Natural killer cell (primary cell): ENCODE data around the gene RNF4. TPM values are rescaled to one million over a fixed set of nuclear protein-coding genes. Genes with fewer than 3 reads are reported as not detected.

Source experiments
- ATAC-seq, 3 donors: fragments of 150-1000 bp in 2 of 3; fragments of 200-7000 bp in 1 of 3; cut with Tn5 transposase; 1 replicate in 1 of 3; 2 replicates in 2 of 3; pipeline ENCODE4 v1.10.0; 2021; ENCODE audit warnings: mild to moderate bottlenecking in 2 of 3, moderate library complexity in 2 of 3
- DNase-seq, 2 donors: peaks; one replicate each; pipeline versions ENCODE4 v3.0.0 to v3.0.0-alpha.2; 2013 to 2021; ENCODE audit warnings: mixed read lengths in 1 of 2
- H3K27ac ChIP-seq: one replicate; pipeline ENCODE4 v1.5.1; 2013; ENCODE audit warnings: mild to moderate bottlenecking, low read length
- H3K27me3 ChIP-seq: one replicate; pipeline ENCODE4 v1.6.1; 2013; ENCODE audit warnings: low read length; ENCODE audit not compliant: control insufficient read depth, insufficient read depth
- H3K36me3 ChIP-seq: one replicate; pipeline ENCODE4 v1.6.1; 2013; ENCODE audit warnings: low read length; ENCODE audit not compliant: control insufficient read depth, insufficient read depth
- H3K4me1 ChIP-seq: one replicate; pipeline ENCODE4 v1.6.1; 2013; ENCODE audit warnings: low read length; ENCODE audit not compliant: control insufficient read depth, insufficient read depth
- H3K4me3 ChIP-seq: one replicate; pipeline ENCODE4 v1.5.1; 2013; ENCODE audit warnings: low read length
- H3K9me3 ChIP-seq: one replicate; pipeline ENCODE4 v1.6.1; 2013; ENCODE audit warnings: low read length; ENCODE audit not compliant: control insufficient read depth, insufficient read depth
- H3K27ac Mint-ChIP-seq, 2 donors: one replicate each; pipeline ENCODE4 v1.8.0; 2022; ENCODE audit warnings: mild to moderate bottlenecking in 2 of 2, mixed read lengths in 2 of 2, moderate library complexity in 1 of 2
- H3K27me3 Mint-ChIP-seq, 2 donors: one replicate each; pipeline ENCODE4 v1.8.0; 2022; ENCODE audit warnings: low read depth in 2 of 2, mixed read lengths in 2 of 2
- H3K36me3 Mint-ChIP-seq: one replicate; pipeline ENCODE4 v1.8.0; 2022; ENCODE audit warnings: mixed read lengths
- H3K4me1 Mint-ChIP-seq, 2 donors: one replicate each; pipeline ENCODE4 v1.8.0; 2022; ENCODE audit warnings: mixed read lengths in 2 of 2
- H3K4me3 Mint-ChIP-seq: one replicate; pipeline ENCODE4 v1.8.0; 2022; ENCODE audit warnings: mild to moderate bottlenecking, moderate library complexity, mixed read lengths
- H3K9me3 Mint-ChIP-seq, 2 donors: one replicate each; pipeline ENCODE4 v1.8.0; 2022; ENCODE audit warnings: mixed read lengths in 2 of 2
- CTCF ChIP-seq: fragments of 200-600 bp; IDR thresholded peaks from one replicate; pipeline ENCODE4 v1.8.0; 2022; ENCODE audit warnings: antibody characterized with exemption
- WGBS: methylation state at CpG from one replicate; pipeline ENCODE4 v1.1.7; 2013; ENCODE audit warnings: missing lambda C conversion rate; ENCODE audit not compliant: insufficient coverage; 5-methylcytosine and 5-hydroxymethylcytosine counted together
- intact Hi-C: fragments of 100-400 bp; cut with micrococcal nuclease; formaldehyde crosslinking; loops from one replicate; pipeline ENCODE4 v1.14.2; 2022
- total RNA-seq, 4 donors: library from RNA; stranded (reverse); fragments of 120-200 nt in 1 of 4; gene quantifications; one replicate each; pipeline versions ENCODE4 v1.2.3 to v1.2.4, GENCODE V29; 2013 to 2022

RNF4 gene
- total RNA-seq, 3 donors from 2014 or later (not counting 1 experiment from before 2014, with no cell fraction given): 103 to 130 (median 123) TPM

- H3K4me1 ChIP-seq: no peaks in the 10 kb centered on the region
- no peak for ATAC-seq
- Mint-ChIP-seq H3K9me3 (no peaks in the 10 kb centered on the region), H3K4me3 (no peak overlapping the region), H3K36me3 (no peaks in the 10 kb centered on the region), H3K27ac (no peak overlapping the region), H3K4me1 (peaks cover 0 to 4% of the 10 kb centered on the region in 2 donors), H3K27me3 (peaks cover 6 to 9% of the 10 kb centered on the region in 2 donors)
- no peak for DNase-seq
- 86% methylated on average over 8 of the region's 8 CpGs for WGBS
- intact Hi-C loops: no loop called here
- H3K9me3 ChIP-seq: no peaks in the 10 kb centered on the region
- no peak for TF ChIP-seq CTCF
- peaks cover 2% of the 10 kb centered on the region for H3K27me3 ChIP-seq
- no peak overlapping the region for H3K27ac ChIP-seq
- no peaks in the 10 kb centered on the region for H3K36me3 ChIP-seq
- no peak overlapping the region for H3K4me3 ChIP-seq
These were observed 42.9 kb upstream of the RNF4 start for GRCh38 chr4:2426069-2426397.

DNA sequence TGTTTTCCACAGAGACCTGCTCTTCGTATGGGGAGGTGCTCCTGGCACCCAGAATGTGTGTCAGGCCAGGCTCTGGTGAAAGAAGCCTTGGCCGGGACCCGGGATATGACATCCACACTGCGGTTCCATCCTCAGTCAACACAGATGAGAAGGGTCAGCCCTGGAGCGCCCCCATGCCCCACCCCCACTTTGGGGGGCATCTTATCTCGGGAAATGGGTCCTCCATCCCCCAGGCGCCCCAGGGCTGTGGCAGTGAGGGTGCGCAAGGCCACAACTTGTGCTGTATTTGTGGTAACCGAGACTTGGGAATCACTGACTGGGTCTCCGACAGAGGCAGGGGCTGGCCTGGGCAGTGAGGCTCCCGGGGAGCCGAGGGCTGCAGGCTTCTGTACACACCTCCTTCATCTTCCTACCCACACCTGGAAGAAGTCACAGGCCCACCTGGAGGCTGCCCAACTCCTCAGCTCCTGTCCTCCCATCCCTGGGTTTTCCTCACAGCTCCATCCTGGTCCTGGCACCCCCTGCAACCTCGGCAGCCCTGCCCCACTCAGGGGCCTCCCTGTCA, 42.1 kb upstream of the RNF4 start:
- TF ChIP-seq CTCF: no peak
- Mint-ChIP-seq H3K9me3 (no peaks in the 10 kb centered on the region), H3K4me3 (no peak overlapping the region), H3K36me3 (no peaks in the 10 kb centered on the region), H3K4me1 (peaks cover 0 to 4% of the 10 kb centered on the region in 2 donors), H3K27me3 (peaks cover 5 to 8% of the 10 kb centered on the region in 2 donors), H3K27ac (no peak overlapping the region)
- DNase-seq (no peak), ATAC-seq (no peak)
- H3K9me3 ChIP-seq: no peaks in the 10 kb centered on the region
- H3K36me3 ChIP-seq: no peaks in the 10 kb centered on the region
- H3K27me3 ChIP-seq: peaks cover 2% of the 10 kb centered on the region
- H3K27ac ChIP-seq: no peak overlapping the region
- no peak overlapping the region for H3K4me3 ChIP-seq
- WGBS: 85% methylated on average over 13 of the region's 13 CpGs
- H3K4me1 ChIP-seq: no peaks in the 10 kb centered on the region
- intact Hi-C loops: no loop called here

DNA sequence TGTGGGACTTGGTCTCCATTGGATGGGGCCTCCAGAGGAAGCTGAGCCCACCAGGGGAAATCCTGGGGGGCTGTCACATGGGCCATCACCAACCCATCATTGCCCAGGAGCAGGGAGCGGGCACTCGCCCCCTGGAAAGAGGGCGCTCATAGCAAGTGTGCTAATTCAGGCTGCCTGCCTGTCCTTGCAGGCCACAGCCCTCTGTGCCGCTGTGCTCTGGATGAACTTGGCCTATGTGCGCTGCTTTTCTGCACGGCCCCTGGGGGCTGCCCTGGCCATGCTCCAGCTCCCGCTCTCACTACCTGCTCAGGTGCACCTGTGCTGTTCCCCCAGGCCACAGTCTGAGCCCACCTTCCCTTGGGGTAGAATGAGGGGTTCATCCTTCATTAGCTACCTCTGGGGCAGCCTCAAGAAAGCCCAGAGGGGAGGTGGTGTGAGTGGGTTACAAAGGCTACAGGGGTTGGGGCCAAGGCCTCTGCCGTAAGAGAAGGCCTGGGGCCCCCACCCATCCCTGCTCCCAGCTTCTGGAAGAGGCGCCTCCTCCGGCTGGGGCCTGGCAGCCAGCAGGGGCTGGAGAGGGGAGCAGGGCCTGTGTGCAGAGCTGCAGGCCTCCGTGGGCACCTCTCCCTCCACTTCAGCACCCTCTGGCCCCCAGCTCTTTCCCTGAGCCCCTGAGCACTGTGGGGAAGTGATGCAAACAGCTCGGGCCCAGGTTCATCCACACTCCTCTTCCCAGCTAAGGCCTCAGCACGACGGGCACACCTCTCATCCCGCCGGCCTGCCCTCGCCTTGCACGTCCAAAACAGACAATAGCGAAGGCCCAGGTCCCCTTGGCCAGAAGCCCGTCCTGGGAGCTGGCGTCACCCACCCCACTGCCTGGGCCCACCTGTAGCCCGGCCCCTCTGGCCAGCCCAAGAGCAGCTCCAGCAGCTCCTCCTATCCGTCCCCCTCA, 41.2 kb upstream of the RNF4 start:
- DNase-seq (no peak), ATAC-seq (no peak)
- no peaks in the 10 kb centered on the region for H3K4me1 ChIP-seq
- H3K9me3 ChIP-seq: no peaks in the 10 kb centered on the region
- no peak overlapping the region for H3K4me3 ChIP-seq
- H3K9me3 Mint-ChIP-seq: no peaks in the 10 kb centered on the region
- peaks cover under 1 to 5% of the 10 kb centered on the region in 2 donors for H3K27me3 Mint-ChIP-seq
- no peak overlapping the region for H3K4me3 Mint-ChIP-seq
- H3K27ac Mint-ChIP-seq: no peak overlapping the region
- H3K27me3 ChIP-seq: no peaks in the 10 kb centered on the region
- intact Hi-C loops: no loop called here
- no peak for TF ChIP-seq CTCF
- H3K36me3 Mint-ChIP-seq: no peaks in the 10 kb centered on the region
- no peaks in the 10 kb centered on the region for H3K36me3 ChIP-seq
- 95% methylated on average over 23 of the region's 23 CpGs for WGBS
- H3K27ac ChIP-seq: no peak overlapping the region
- H3K4me1 Mint-ChIP-seq: peaks cover 0 to 4% of the 10 kb centered on the region in 2 donors
